KMS-11 (cell line): Measurements from ENCODE around the gene CRADD.

Source experiments
- H2AFZ ChIP-seq: fragments of 200-600 bp; sonication (generic); 2 replicates; pipeline ENCODE4 v1.6.1; 2016; ENCODE audit warnings: antibody characterized with exemption, mixed run types, low read depth
- H3K27ac ChIP-seq: fragments of 200-600 bp; sonication (generic); 2 replicates; pipeline ENCODE4 v1.6.1; 2016; ENCODE audit warnings: mild to moderate bottlenecking, mixed run types
- H3K27me3 ChIP-seq: fragments of 200-600 bp; sonication (generic); 2 replicates; pipeline ENCODE4 v1.6.1; 2017; ENCODE audit warnings: mild to moderate bottlenecking, low read depth, mixed run types, moderate library complexity; ENCODE audit not compliant: insufficient read depth
- H3K36me3 ChIP-seq: fragments of 200-600 bp; sonication (generic); 2 replicates; pipeline ENCODE4 v1.6.1; 2017; ENCODE audit warnings: mild to moderate bottlenecking, mixed run types; ENCODE audit not compliant: insufficient read depth
- H3K4me1 ChIP-seq: fragments of 200-600 bp; sonication (generic); 2 replicates; pipeline ENCODE4 v1.6.1; 2016; ENCODE audit warnings: mild to moderate bottlenecking, low read depth, mixed run types; ENCODE audit not compliant: poor library complexity, severe bottlenecking
- H3K4me2 ChIP-seq: fragments of 200-600 bp; sonication (generic); 2 replicates; pipeline ENCODE4 v1.7.0; 2016; ENCODE audit warnings: mild to moderate bottlenecking, mixed run types
- H3K4me3 ChIP-seq: fragments of 200-600 bp; sonication (generic); IDR thresholded peaks from 2 replicates; pipeline ENCODE4 v1.6.1; 2017; ENCODE audit warnings: low read depth, low read length, mixed read lengths; ENCODE audit not compliant: insufficient read depth
- H3K79me2 ChIP-seq: fragments of 200-600 bp; sonication (generic); 2 replicates; pipeline ENCODE4 v1.6.1; 2016; ENCODE audit warnings: low read depth, mixed run types; ENCODE audit not compliant: insufficient read depth
- H3K9ac ChIP-seq: fragments of 200-600 bp; sonication (generic); 2 replicates; pipeline ENCODE4 v1.6.1; 2016; ENCODE audit warnings: mild to moderate bottlenecking, mixed run types
- H4K20me1 ChIP-seq: fragments of 200-600 bp; sonication (generic); 2 replicates; pipeline ENCODE4 v1.6.1; 2016; ENCODE audit warnings: mild to moderate bottlenecking, mixed run types; ENCODE audit not compliant: insufficient read depth
- CTCF ChIP-seq: fragments of 200-600 bp; sonication (generic); conservative IDR thresholded peaks from 2 replicates; pipeline ENCODE4 v1.6.1; 2017; ENCODE audit warnings: low read depth, mild to moderate bottlenecking, antibody characterized with exemption, low read length, moderate library complexity, mixed read lengths

The CRADD gene

DNA sequence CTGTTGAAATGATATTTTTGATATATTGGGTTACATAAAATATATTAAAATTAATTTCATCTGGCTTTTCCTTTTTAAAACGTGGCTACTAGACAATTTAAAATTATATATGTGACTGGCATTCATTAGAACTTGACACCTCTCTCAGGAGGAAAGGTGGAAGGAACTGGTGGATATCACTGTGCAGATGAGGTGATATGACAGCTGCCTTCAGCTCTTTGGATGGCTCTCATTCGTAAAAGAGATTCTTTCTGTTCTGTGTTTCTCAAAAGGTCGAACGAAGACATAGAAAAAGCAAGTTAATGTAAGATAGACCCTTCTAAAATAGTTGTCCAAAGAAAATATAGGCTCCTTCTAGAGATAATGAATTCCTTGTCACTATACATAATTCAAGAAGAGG is 36.6 kb downstream of the CRADD start:
- TF ChIP-seq CTCF: no peak
- Histone ChIP-seq H3K27ac (no peak overlapping the region), H3K79me2 (no peaks in the 10 kb centered on the region), H3K27me3 (no peaks in the 10 kb centered on the region), H3K9ac (no peak overlapping the region), H3K36me3 (no peaks in the 10 kb centered on the region), H4K20me1 (no peaks in the 10 kb centered on the region), H3K4me1 (peaks cover 5% of the 10 kb centered on the region), H3K4me2 (no peak overlapping the region), H2AFZ (no peak overlapping the region), H3K4me3 (no peak overlapping the region)

DNA sequence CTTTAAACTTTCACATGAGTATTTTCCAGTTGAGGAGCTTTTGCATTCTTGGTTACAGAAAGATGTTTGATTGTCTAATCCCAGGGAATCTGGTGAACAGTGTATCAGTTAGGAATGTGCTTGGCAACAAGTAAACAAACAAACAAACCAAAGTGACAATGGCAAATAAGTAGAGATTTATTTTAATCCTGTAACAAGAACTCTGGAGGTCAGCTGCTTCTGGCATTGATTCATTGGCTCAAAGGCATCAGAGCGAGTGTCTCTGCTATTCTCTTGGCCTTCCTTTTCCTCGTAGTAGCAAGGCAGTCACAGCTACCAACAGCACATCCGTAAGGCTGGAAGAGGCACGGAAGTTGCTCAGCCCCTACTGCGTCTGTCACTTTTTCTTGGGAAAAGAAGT is 37.2 kb downstream of the CRADD start:
- Histone ChIP-seq H4K20me1 (no peaks in the 10 kb centered on the region), H3K4me2 (no peak overlapping the region), H3K27me3 (no peaks in the 10 kb centered on the region), H2AFZ (no peak overlapping the region), H3K27ac (no peak overlapping the region), H3K4me3 (no peak overlapping the region), H3K36me3 (no peaks in the 10 kb centered on the region), H3K4me1 (peaks cover 5% of the 10 kb centered on the region), H3K79me2 (no peaks in the 10 kb centered on the region), H3K9ac (no peak overlapping the region)
- TF ChIP-seq CTCF: no peak

- no peak overlapping the region for H3K4me2 ChIP-seq
- H3K27ac ChIP-seq: no peak overlapping the region
- no peaks in the 10 kb centered on the region for H3K79me2 ChIP-seq
- no peaks in the 10 kb centered on the region for H3K36me3 ChIP-seq
- H2AFZ ChIP-seq: no peak overlapping the region
- no peaks in the 10 kb centered on the region for H3K27me3 ChIP-seq
- no peak for TF ChIP-seq CTCF
- H4K20me1 ChIP-seq: no peaks in the 10 kb centered on the region
- no peak overlapping the region for H3K4me3 ChIP-seq
- no peaks in the 10 kb centered on the region for H3K4me1 ChIP-seq
- H3K9ac ChIP-seq: no peak overlapping the region
Observed at GRCh38 chr12:93719710-93720109, 42.5 kb downstream of the CRADD start.

DNA sequence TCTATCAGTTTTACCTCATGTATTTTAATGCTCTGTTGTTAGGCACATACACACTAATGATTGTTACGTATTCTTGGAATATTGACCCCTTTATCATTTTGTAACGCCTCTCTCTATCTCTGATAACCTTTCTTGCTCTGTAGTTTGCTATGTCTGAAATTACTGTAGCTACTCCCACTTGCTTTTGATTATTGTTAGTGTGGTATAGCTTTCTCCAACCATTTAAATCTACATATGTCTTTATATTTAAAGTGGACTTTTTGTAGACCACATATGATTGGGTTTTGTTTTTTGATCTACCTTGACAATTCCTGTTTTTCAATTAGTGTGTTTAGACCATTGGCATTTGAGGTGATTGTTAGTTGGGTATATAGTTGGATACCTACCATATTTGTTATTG is 43.4 kb downstream of the CRADD start:
- Histone ChIP-seq H3K4me2 (no peak overlapping the region), H3K36me3 (no peaks in the 10 kb centered on the region), H3K4me3 (no peak overlapping the region), H2AFZ (no peak overlapping the region), H3K4me1 (no peaks in the 10 kb centered on the region), H4K20me1 (no peaks in the 10 kb centered on the region), H3K27ac (no peak overlapping the region), H3K79me2 (no peaks in the 10 kb centered on the region), H3K27me3 (no peaks in the 10 kb centered on the region), H3K9ac (no peak overlapping the region)
- no peak for TF ChIP-seq CTCF

GRCh38 chr12:93722179-93722578 is 45.0 kb downstream of the CRADD start:
- no peak overlapping the region for H3K9ac ChIP-seq
- no peak overlapping the region for H3K4me2 ChIP-seq
- no peaks in the 10 kb centered on the region for H4K20me1 ChIP-seq
- no peak overlapping the region for H2AFZ ChIP-seq
- no peaks in the 10 kb centered on the region for H3K27me3 ChIP-seq
- no peaks in the 10 kb centered on the region for H3K79me2 ChIP-seq
- no peak for TF ChIP-seq CTCF
- H3K4me3 ChIP-seq: no peak overlapping the region
- H3K27ac ChIP-seq: no peak overlapping the region
- H3K36me3 ChIP-seq: no peaks in the 10 kb centered on the region
- no peaks in the 10 kb centered on the region for H3K4me1 ChIP-seq
